ENCODE results near the gene PLA2G2E.

- TF ChIP-seq EZH2phosphoT487 (IDR thresholded peaks at IDR 0.05; ENCODE audit: low read depth) (no peak), CTCF (IDR thresholded peaks at IDR 0.05; ENCODE audit: low read depth, low read length) (no peak)
These were observed 3.1 kb upstream of the PLA2G2E start for GRCh38 chr1:19926296-19927129.

Measured in OCI-LY3 (cell line).